Occipital lobe (tissue), 2 donors: ENCODE results near the gene PCYOX1L. TPM values are rescaled to one million over a fixed set of nuclear protein-coding genes. Genes with fewer than 3 reads are reported as not detected.

Experiments
- DNase-seq: peaks from one replicate; lab custom pipeline; 2025; lab: John Stamatoyannopoulos, UW
- total RNA-seq: library from RNA; depleted of rRNA; stranded (reverse); fragments of >200 nt; gene quantifications from one replicate; pipeline ENCODE4 v1.2.3, GENCODE V29; 2014

PCYOX1L gene
- total RNA-seq, 1 donor from 2014 or later, result 11.9 TPM

DNA sequence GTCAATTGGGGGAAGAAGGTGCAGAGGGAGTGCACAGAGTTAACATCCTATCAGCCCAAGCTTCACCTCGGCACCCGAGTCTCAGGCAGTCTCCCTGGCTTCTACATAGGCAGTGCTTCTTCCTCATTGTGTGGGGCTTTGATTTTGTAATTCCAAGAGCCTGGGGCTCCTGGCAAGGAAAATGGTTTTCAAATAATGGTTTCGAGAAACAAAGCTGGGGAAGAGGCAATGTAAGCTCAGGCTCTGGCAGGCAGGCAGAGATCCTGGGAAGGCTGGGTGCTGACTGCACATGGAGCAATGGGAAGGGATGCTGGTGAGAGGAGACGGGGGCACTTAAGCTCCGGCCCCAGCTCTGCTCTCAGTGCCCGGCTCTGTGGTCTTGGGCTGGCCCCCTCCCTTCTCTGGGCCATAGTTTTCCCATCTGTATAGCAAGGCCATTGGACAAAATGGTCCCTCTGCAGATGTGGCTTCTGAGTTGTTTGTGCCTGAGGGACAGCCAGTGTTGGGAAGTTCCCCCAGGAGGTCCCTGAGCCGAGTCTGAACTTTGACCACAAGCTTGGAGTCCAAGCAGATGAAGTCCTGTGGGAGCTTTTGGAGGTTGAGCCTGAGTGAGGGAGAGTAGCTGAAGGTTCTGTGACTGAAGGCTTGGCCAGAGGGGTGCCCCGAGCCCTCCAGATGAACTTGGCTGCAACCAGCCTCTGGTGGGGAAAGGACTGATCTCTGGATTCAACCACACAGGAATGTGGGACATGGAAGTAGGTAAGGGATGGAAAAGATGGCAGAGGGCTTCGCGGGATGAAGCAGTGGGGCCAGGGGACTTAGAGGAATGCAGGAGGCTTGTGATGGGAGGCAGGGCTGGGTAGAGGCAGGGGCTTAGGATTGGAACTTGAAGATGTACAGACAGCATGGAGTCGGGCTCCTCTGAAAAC, 49.7 kb downstream of the PCYOX1L start:
- DNase-seq, result no peak

DNA sequence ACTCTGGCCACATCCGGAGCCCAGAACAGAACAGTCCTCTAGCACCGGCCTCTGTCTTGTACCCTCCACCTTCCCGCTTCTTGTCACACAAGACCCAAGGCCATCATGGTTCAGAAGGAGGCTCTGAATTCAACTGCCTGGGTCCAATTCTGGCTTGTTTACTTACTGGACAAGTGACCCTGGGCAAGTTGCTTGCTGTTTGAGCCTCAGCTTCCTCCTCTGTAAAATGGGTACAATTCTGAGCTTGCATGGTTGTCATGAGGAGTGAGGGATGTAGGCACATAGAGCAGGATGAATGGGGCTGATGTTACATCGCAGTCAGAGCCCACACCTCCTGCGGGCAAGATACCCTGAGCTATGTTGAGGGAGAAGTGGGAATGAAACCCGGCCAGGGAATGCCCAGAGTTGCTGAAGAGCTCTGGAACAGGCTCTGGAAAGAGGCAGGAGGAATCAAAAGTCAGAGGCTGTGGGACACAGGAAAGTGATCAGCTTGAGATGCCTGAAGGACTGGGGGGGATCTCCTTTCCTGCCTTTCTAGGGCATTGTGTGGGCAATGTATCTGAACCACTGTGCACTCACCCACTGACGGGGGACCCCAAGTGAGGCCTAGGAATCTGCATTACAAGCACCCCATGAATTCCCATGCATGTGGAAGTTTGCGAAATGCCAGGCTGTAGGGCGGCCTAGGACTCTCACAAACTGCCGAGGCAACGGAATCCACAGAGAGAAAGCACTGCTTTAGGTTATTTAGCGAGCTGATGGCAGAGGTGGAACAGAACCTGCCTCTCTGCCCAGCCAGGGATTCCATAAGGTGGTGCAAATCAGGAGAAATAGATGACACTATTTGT, 50.6 kb downstream of the PCYOX1L start:
- DNase-seq, result no peak

DNA sequence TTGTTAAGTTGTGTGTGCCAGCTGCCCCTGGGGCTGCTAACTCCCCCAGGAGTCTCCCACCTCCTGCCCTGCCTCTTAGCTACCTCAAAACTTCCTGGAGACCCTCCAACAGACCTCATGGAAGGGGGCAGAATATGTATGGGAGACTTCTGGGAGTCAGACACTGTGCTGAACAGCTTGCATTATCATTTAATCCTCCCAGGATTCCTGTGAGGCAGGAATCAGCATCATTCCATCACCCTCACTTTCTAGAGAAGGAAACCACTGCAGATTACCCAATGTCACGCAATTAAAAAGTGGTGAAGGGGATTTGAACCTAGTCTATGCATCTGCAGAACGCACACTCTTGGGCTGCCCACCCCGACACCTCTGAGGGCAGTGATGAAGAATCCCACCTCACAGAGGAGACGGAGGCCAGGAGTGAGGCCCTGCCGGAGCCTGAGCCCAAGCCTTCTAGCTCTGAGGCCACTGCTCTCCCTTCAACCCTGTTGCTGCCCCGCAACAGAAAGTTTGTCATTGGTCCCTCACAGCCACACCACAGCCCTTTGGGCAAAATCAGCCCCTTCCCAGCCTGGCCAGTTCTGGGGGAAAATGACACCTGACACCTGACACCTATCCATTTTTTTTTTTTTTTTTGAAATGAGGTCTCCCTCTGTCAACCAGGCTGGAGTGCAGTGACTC, 51.6 kb downstream of the PCYOX1L start:
- no peak for DNase-seq

DNA sequence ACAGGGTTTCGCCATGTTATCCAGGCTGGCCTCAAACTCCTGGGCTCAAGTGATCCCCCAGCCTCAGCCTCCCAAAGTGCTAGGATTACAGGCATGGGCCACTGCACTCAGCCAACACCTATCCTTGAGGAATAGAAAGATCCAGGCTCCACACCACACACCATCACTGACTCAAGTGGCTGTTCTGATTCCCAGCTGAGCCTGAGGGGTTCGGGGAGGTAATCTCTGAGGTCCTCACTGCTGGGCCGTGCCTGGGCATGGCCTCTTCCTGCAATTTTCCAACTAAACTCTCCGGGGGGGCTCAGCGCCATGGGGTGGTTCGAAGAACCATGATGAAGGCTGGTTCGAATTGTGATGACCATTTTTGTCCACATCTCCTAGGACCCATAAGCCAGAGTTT, 52.2 kb downstream of the PCYOX1L start:
- no peak for DNase-seq

DNA sequence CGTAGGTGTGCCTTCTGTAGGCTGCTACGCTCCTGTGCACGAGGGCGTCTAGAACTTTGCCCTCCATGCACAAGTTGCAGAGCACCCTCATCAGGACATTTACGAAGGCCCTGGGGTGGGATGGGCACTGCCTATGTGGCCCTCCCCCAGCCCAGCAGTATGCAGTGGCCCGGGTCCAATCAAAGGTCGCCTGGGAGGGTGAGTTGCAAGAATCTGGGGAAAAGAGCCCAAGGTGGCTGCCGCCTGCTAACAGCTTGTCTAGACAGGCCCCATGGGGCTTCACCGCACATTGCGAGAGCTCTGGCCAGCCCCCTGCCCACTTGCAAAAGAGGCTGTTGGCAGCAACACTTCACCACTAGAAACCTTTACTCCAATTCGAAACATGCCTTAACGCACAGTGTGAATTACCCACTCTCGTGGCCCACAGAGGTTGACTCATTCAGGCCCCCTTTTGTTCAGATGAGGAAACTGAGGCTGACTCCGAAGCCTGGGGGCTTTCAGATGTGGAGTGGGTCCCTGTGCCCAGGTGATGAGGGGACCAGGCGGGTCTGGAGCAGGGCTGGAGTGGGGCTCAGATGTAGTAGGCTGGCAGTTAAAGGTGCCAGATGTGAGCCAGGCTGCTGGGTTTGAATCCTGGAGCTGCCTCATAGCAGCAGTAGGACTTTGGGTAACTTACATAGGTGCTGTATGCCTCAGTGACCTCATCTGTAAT, 53.0 kb downstream of the PCYOX1L start:
- DNase-seq, result no peak

DNA sequence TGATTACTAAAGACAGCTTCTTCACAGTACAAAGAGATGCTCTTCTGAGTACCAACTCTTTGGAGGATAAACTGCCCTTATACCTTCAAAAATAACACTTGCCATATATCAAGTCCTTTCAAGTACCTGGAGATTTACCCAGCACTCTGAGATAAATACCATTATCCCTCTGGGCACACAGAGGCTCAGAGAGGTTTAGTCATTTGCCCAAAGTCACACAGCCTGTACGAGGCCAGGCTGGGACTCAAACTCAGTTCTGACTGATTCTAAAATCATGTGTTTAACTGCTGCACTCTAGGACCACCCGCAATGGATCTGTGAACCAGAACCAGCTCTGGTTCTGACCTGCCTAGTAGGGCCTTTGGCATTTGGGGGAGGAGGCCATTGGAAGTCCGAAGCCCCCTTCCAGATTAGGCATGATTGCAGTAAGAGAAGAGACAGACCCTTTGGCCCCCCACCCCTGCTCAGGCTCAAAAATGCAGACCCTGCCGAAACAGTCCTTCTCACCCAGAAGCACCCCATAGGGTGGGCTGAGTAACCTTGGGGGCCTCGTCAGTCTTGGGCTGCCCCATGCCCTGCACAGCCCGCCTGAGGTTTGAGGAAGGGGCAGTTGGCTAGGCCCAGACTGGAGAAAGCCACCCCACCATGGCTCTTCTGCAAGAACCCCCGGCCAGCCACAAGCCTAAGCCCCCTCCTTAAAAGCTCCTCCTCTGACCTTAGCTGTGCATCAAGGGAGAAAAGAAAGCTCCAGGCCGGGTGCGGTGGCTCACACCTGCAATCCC, 54.1 kb downstream of the PCYOX1L start:
- DNase-seq, result no peak

DNA sequence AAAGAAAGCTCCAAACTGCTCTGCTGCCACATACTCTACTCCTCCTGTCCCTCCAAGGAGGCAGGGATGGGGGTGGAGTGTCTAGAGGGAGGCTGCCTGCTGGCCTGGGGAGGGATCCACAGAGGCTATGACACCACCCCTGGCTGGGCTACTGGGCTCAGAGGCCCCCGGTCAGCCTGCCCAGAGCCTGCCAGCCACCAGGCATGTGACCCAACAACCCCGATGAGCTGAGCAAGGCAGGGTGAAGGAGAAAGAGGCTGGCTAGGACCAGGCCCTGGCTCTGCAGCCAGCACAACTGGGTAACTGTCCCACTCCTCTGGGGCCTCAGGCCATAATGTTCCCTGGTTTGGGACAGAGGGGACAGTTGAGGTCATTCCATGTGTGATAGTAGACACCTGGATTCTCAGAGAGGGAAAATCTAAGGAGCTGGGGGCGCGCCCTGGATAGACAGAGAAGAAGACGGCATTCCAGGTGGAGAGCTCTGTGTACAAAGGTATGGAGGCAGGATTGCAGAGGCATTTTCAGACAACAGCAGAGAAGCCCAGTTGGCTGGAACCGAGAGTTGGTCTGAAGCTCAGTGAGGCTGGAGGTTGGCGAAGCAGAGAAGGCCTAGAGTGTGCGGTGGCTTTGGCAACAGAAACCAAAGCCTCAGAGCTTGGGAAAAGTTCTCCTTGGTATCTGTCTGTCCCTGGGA, 55.1 kb downstream of the PCYOX1L start:
- DNase-seq, result no peak

DNA sequence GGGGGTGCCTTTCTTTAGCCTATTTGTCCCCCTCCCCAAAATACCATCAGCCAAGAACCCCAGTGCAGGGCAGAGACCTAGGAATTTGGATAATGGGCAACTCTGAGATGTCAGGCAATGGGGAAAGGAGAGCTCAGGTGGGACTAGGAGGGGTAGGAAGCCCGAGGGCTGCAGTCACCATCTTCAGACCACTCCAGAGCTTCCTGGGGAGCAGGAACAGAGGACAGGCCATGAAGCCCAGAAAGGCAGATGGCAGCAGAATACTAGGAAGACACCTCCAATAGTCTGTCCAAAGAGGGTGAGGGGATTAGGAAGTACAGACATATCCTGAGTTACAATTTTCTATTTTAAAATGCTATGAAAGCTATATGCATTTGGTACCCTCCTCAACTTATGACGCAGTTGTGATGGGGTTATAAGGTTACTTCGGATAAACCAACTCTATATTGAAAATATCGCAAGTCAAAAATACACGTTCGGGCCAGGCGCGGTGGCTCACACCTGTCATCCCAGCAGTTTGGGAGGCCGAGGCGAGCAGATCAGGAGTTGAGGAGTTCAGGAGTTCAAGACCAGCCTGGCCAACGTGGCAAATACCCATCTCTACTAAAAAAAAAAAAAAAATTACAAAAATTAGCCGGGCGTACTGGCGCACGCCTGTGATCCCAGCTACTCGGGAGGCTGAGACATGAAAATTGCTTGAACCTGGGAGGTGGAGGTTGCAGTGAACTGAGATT, 55.8 kb downstream of the PCYOX1L start:
- no peak for DNase-seq

DNA sequence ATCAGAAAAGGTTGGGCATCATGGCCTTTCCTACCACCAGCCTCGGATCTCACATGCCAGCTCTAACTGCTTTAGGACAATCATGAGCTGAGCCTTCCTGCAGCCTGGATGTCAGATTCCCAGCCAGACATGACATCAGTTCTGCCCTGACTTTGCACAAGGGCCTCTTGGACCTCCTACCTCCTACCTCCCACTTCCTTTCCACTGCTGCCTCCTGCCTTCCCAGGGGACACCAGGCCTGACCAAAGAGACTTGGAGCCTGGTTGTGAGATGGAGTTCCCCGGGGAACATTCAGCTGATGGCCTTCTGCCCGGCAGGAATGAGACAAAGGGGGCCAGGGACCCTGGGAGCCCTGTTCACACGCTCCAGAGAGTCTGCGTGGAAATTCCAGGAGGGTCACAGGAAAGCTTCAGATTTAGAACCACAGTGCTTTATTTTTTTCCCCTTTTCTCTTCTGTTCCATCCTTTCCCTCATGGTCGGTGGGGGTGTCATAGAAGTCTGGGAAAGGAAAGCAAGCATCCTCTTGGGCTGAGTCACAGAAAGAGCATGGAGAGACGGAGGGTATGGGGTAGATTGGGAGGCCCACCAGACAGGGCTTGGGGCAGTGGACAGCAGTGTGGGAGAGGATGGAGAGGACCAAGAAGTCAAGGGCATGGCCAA, 56.7 kb downstream of the PCYOX1L start:
- no peak for DNase-seq

DNA sequence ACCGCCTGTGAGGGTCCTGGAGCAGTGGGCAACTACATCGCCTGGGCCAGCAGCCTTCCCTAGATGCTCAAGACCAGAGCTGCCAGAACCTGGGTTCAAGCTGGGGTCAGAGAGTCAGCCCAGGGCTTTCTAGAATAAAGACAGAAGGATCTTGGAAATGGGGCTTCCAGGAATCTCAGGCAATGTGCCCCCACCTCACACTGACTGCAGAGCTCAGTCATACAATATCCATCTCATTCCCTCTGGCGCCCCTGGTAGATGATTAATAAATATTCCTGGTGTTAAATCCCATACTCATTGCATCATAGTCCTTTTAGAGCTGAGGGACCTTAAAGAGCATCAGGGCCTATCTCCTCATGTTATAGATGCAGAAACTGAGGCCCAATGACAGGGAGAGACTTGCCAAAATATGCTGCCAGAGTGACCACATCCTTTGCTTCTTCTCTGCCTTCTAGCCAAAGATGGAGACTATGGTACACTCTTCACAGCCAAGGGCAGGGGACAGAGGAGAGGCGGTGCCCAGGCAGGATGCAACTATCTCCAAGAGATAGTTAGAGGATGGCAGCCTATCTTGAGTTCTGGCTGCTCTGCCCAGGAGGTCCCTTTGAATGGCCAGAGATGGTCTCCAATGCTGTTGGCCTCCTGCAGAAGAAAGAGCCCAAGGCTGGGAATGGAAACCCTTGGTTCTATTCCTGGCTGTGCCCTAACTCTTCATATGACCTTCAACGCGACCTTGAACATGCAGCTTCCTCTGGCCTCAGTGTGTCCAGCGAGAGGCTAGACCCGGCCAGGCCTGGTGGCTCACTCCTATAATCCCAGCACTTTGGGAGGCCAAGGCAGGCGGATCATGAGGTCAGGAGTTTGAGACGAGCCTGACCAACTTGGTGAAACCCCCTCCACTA, 57.5 kb downstream of the PCYOX1L start:
- DNase-seq, result no peak

DNA sequence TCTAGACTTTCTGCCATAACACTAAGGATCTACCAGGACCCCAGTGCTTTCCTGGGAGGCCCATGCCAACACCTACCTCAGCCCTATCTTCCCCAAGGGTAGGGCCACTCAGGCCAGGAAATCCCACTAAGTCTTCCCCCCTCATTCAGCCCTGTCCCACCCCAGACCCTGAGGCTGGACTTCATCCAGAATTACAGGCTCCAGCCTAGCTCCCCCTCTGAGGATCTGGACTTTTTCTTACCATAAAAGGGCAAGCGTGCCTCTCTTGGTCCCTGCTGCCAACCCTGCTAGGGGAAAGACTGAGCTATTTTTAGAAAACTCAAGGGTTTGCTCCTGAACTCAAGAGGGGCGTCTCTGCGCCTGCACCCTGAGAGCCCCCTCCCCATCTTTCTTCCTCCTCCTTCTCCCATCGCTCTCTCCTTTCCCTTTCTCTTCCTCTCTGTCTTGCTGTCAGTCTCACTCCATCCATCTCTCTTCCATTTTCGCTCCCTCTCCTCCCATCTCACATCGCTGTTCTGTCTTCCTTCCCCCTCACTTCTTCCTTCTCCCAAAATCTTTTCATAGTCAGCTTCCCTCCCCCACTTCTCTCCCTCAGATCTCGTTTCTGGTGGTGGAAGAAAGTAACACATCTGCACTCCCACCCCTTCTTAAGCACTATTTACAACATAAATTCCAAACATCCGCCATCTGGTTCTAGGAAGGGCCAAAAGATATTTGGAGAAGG, 59.3 kb downstream of the PCYOX1L start:
- DNase-seq, result no peak

DNA sequence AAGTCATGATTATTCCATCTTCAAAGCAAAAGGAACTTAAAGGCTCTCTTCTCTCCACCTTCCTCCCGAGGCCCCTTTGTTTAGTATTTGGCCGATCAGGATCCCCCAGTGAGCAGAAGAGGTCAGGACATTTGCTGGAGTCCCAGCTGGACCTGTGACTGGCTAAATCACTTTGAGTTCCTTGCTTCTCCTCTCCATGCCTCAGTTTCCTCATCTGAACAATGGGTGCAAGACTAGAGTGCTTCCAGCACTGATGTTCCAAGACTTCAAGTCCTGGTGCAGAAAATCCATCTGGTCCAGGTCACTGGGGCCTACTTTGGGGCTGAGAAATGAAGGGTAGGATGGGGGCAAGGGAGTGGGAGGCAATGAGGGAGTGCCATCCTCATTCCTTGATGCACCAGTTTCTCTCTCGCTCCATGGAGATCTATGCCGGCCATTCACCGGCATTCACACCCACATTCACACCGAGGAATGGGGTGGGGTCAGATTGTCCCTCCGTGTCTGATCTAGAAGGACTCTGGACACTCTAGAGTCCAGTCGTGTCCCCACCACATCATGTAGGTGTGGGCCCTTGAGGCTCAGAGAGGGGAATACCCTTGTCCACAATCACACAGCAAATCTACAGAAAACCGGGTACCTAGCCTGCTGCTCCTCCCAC, 60.0 kb downstream of the PCYOX1L start:
- no peak for DNase-seq

DNA sequence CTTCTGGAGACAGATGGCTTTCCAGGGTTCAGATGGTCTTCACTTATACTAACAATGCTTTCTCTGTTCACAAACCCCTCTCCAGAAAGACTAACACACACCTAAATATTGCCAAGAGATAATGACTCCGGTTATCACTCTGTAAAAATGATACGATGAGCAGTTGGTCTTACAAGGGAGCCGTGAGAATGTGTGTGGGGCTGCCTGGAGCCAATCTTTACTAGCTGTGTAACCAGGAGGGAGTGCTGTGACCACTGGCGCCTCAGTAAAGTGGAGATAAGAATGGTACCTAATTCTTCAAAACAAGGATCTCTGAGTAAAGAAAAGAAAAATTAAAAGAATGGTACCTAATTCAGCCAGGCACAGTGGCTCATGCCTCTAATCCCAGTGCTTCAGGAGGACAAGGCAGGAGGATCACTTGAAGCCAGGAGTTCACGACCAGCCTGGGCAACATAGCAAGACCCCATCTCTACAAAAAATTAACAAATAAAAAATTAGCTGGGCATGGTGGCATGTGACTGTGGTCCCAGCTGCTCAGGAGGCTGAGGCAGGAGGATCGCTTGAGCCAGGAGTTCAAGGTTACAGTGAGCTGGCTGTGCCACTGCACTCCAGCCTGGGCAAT, 61.2 kb downstream of the PCYOX1L start:
- no peak for DNase-seq
